IPS-11a (cell line): Measurements from ENCODE around the gene HS3ST4.

Experiments used
- H3K4me3 ChIP-seq: one replicate; pipeline ENCODE4 v1.5.1; 2013; ENCODE audit warnings: low read depth, low read length, control low read depth

The HS3ST4 gene

DNA sequence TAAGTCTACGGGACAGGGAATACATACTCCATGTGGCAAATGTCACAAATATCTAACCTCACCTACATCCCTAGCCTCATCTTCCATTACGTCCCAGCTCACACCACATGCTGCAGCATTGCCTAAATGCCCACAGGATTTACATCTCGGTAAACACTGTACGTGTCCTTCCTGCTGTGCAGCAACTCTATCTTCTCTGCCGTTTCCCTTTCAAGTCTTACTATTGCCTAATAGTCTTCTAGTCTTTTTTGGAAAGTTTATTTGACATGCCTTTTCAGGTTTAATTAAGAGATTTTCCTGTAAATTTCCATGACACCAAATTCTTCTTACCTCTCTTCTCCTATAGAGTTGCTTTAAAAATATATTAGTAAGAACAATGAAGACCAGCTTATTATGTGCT is 120.5 kb downstream of the HS3ST4 start:
- H3K4me3 ChIP-seq, result no peak overlapping the region

DNA sequence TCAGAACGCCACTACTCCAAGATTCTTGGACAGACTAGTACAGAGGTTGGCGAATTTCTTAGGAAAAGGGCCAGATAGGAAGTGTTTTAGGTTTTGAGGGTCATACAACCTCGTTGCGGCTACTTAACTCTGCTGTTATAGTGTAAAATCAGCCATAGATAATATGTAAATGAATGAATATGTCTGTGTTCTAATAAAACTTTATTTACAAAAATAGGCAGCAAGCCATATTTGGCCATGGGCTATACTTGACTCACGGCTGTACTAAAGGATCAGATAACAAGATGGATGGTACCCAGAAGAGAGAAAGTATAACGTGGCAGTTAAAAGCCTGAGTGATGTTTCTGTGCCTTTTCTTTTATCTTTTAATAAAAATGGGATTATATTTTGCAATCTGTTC is 125.5 kb downstream of the HS3ST4 start:
- H3K4me3 ChIP-seq, result no peak overlapping the region

- no peak overlapping the region for H3K4me3 ChIP-seq
Measured at GRCh38 chr16:25817876-25818275, 126.1 kb downstream of the HS3ST4 start.

DNA sequence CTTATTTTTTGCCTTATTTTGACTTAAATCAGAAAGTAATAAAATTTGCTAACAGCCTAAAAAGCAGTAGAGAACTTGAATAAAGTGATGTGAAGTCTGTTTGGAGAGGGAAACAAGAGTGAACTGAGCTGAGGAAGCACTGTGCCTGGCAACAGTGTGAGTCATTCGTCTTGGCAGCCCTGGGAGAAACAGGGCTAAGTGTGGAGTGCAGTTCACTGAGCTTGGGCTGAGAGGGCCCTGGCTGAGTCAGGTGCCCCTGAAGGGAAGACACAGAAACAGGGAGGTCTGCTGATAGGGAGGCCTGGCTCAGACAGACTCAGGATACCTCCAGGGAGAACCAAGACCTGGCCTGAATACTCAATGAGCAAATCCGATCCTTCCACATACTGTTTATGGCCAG is 132.1 kb downstream of the HS3ST4 start:
- no peak overlapping the region for H3K4me3 ChIP-seq

- no peak overlapping the region for H3K4me3 ChIP-seq
Measured at GRCh38 chr16:25827709-25828108, 135.9 kb downstream of the HS3ST4 start.

DNA sequence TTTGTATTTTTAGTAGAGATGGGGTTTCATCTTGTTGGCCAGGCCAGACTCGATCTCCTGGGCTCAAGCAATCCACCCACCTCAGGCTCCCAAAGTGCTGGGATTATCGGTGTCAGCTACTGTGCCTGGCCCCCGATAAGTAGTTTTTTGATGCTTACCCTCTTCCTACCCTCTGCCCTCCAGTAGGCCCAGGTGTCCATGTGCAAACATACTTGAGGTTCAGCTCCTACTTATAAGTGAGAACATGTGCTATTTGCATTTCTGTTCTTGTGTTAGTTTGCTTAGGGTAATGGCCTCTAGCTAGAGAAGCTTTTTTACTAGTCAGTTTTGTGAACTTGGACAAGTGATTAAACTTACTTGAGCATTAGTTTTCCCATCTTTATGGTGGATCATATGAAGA is 136.8 kb downstream of the HS3ST4 start:
- H3K4me3 ChIP-seq, result no peak overlapping the region

DNA sequence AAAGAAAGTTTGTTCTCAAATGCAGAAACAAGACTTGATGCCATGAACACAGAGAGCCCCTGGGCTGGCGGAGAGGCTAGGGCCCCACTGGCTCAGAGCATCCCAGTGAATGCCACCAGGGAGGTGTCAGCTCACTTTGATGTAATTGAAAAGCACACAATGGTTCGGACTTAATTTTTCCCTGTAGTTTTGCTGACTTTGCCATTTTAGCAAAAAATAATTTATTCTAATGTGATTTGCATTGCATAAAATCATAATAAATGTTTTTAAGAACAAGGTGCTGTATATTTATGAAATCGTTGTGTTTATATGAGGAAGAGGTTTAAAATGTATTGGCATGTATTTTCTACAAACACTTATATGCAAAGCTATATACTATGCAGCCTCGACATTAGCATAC is 140.5 kb downstream of the HS3ST4 start:
- no peak overlapping the region for H3K4me3 ChIP-seq

- no peak overlapping the region for H3K4me3 ChIP-seq
Measured at GRCh38 chr16:25834101-25834500, 142.3 kb downstream of the HS3ST4 start.

DNA sequence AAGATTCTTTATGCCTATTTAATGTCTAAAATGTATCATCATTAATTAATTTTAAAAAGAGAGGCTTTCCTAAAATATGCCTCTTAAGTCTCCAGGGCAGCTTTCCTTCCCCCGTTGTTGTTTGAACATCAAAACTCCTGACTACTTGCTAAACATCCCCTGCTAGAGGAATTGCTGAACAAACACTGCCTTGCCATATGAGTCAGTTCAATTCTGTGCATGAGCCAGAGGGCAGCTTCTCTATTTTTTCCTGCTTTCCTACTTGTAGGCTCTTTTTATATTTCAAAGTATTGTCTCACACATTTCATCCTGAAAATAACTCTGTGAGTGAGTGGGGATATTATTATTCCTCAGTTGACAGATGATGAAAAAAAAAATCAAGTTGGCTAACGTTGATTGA is 143.4 kb downstream of the HS3ST4 start:
- no peak overlapping the region for H3K4me3 ChIP-seq

GRCh38 chr16:25838724-25839186 is 147.0 kb downstream of the HS3ST4 start:
- H3K4me3 ChIP-seq, result no peak overlapping the region

DNA sequence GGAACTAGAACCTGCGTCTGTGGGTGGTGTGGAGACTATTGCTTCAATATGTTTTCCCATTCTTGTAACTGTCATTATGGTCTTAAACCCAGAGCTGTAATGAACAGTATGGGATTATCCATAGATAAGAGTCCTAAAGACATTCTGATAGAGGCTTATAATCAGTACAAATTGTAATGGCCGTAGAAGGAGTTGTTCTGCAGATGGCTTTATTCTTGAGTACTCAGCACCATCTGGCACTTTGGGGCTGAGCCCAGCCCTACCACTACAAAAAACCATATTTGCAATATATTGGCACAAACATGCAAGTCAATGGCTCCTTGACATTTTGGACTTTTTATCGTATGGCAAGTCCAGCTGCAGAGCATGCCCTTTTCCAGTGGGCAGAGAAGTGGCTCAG is 150.0 kb downstream of the HS3ST4 start:
- no peak overlapping the region for H3K4me3 ChIP-seq

GRCh38 chr16:25845901-25846300 is 154.1 kb downstream of the HS3ST4 start:
- H3K4me3 ChIP-seq, result no peak overlapping the region

DNA sequence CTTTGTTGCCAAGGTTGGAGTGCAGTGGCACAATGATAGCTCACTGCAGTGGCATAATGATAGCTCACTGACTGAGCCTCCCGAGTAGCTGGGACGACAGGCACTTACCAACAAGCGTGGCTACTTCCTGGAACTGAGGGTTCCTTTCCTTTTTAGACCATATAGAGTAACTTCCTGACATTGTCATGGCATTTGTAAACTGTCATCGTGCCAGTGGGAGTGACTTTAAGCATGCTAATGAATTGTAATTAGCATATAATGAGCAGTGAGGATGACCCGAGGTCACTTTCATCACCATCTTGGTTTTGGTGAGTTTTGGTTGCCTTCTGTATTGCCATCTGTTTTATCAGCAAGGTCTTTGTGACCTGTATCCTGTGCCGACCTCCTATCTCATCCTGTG is 162.4 kb downstream of the HS3ST4 start:
- H3K4me3 ChIP-seq, result no peak overlapping the region

DNA sequence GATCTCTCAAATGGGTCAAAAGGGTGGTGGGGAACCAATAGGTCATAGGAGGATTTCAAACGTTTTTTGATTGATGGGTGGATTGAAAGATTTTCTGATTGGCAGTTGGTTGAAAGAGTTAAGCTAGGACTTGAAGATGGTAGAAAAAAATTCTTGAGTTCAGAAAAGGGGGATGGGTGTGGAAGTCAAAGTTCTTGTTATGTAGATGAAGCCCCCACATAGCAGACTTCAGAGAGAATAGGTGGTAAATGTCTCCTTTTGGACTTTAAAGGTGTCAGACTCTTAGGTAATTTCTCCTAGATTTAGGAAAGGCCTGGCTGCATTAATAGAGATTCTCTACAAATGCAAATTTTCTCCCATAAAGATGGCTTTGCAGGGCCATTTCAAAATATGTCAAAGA is 163.3 kb downstream of the HS3ST4 start:
- H3K4me3 ChIP-seq, result no peak overlapping the region

GRCh38 chr16:25855818-25856217 is 164.1 kb downstream of the HS3ST4 start:
- H3K4me3 ChIP-seq, result no peak overlapping the region

GRCh38 chr16:25859645-25860044 is 167.9 kb downstream of the HS3ST4 start:
- H3K4me3 ChIP-seq, result no peak overlapping the region

- no peak overlapping the region for H3K4me3 ChIP-seq
Measured at GRCh38 chr16:25867041-25867440, 175.3 kb downstream of the HS3ST4 start.

DNA sequence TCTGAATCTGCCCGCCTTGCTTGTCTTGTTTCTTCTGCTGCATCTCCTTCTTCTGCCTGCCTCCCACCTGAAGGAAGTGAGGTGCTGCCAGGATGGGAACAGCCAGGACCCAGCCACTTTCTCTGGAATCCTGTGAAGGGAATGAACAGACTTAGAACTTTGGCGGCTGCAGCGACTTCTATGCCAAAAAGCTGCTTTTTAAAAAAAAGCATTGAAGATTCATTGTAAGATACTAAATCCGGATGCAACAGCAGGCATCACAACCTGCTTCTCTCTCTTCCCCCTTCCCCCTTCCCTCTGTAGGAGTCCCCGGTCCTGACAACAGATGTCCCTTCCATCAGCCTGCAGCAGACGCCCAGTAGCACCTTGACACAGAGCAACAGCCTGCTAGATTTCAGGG is 176.3 kb downstream of the HS3ST4 start:
- no peak overlapping the region for H3K4me3 ChIP-seq

- no peak overlapping the region for H3K4me3 ChIP-seq
Measured at GRCh38 chr16:25868706-25869370, 177.1 kb downstream of the HS3ST4 start.

DNA sequence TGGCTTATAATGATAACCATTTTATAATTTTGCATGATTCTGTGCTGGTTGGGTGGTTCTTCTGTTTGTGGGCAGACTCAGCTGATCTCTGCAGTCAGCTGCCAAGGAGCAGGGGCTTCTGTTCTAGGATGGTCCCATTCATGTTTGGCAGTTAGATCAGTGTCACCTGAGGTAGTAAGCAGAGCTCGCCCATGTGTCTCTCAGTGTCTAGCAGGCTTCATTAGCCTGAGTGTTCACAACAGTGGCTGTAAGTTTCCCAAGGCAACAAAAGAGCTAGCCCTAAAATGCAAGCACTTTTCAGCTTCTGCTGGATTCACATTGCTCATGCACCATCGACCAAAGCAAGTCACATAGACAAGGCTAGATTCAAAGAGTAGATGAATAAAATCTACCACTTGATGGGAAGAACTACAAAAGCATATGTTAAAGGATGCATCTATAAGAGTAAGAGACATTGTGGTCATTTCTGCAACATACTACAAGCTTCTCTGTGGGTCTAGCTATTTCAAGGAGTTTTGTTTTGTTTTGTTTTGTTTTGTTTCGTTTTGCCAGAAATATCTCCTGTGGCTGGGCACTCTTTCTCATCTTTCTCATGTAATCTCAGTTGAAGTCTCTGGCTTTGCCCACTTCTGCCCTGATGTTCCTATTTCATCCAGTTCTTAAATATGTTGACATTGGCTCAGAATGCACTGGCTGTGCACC is 180.8 kb downstream of the HS3ST4 start:
- no peak overlapping the region for H3K4me3 ChIP-seq

GRCh38 chr16:25874196-25874595 is 182.4 kb downstream of the HS3ST4 start:
- no peak overlapping the region for H3K4me3 ChIP-seq

DNA sequence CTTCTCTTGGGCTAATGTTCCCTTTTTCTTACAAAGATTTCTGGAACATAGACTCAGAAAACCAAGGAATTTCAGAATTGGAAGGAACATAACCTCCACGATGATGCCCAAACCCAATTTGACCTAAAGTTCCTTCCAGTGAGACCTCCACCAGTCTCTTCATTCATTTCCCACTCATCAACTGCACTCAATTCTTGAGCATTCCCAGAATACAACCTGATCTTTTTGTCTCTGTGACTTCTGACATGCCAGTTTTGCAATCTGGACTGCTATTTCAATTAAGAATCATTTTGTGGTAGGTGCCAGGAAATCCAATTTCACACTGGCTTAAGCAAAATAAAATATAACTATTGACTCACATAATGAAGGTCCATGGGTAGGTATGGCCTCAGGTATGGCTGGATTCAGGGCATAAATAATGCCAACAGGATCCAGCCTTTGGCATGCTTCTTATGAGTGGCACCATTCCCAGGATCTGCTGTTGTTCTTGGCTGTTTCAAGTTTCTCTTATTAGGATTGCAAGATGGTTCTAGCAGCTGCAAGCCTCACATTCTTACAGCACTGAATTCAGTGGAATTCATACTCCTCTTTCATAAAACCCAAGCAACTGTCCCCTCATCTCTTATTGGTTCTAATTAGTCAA is 184.3 kb downstream of the HS3ST4 start:
- H3K4me3 ChIP-seq, result no peak overlapping the region
